NCI-H2227 (cell line): ENCODE measurements around the gene BAIAP3.

ENCODE experiments used
- DNase-seq: peaks from one replicate; lab custom pipeline; 2025; ENCODE audit not compliant: unreplicated experiment; lab: John Stamatoyannopoulos, UW

BAIAP3 gene

DNA sequence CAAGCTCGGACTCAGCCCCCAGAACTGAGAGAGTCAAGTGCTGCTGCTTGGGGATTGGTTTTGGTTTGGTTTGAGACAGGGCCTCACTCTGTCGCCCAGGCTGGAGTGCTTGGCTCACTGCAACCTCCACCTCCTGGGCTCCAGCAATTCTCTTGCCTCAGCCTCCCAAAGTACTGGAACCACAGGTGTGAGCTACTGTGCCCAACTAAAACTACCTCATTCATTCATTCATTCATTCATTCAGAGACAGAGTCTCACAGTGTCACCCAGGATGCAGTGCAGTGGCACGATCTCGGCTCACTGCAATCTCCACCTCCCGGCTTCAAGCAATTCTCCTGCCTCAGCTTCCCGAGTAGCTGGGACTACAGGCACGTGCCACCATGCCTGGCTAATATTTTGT is 56.3 kb downstream of the BAIAP3 start:
- no peak for DNase-seq

- no peak for DNase-seq
Observed at GRCh38 chr16:1390239-1390779, 56.9 kb downstream of the BAIAP3 start.

DNA sequence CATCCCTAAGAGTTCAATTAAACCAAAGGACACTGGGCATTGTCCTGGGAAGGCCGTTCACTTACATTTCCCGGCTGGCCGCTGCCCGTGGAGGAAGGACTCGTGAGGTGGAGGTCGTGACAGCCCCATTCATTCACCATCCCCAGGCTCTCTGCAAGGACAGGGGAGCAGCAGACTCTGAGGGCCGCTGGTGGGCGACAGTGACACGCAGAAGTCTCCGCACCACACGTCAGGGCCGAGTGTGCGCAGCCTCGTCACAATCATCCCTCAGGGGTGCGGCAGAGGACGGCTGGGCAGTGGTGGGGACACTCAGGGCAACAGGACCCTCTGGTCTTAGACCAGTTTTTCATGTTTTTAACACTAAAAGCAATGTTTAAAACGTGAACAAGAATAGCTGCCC is 59.4 kb downstream of the BAIAP3 start:
- DNase-seq, result no peak

GRCh38 chr16:1393613-1394176 is 60.2 kb downstream of the BAIAP3 start:
- DNase-seq, result no peak

DNA sequence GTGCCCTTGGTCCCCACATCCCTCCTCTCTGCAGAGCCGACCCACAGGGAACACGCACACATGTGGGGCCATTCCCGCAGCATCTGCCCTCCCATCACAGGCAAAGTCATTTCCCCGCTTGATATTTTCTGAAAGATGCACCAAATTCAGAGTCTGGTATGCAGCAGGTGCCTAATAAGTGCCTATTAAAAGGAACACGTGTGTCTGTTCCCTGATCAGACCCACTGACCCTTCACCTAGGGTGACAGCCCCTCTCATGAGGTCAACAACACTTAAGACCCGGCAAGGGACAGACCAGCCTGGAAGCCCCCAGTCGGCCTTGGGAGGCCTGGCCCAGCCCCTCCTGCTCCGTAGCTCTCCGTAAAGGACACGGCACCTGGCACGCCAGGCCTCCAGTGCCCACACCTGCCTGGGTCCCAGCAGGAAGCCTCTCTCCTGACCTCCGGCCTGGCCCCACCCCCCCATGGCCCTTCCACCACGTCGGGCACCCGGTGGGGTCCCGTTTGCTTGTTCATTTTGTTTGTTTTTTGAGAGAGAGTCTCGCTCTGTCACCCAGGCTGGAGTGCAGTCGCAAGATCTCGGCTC is 61.0 kb downstream of the BAIAP3 start:
- DNase-seq, result no peak

DNA sequence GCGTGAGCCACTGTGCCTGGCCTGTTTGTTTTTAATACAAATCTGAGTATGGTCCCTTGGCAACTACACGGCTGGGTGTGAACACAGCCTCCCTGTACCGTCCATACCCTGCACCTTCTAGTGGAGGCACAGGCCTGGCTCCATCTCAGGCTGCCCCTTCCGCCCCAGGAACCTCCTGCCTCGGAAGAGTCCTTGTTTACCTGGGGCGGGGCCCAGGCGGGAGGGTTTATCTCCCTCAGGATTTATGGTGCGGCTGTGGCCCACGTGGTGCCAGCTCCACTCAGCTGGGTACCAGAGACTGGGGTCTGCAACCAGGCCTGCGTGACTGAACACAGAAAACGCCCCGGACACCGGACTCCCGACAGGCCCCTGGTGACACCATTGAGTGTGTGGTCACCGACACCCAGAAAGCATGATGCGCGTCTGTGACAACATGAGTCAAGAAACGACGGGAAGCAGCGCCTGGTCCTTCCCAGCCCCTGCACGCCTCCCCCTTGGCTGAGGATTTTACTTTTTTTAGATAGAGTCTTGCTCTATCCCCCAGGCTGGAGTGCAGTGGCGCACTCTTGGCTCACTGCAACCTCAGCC is 62.1 kb downstream of the BAIAP3 start:
- no peak for DNase-seq

DNA sequence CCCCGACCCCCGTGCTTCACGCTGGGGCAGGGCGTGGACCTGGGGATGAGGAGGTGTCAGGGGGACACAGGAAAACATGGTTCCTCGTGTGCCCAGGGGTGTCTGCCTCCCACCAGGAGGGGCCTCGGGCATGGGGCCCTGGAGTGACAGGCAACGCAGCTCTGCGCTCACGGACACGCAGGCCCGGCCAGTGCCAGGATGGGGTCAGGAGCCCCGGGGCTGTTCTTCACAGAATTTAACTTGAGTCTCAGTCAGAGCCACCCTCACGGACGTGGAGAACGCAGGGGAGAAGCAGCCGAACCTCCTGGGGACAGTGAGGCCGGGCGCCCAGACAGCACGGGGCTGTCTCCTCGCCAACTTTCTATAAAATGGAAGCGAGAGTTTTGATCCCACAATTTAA is 64.3 kb downstream of the BAIAP3 start:
- DNase-seq, result no peak

GRCh38 chr16:1398351-1398750 is 64.9 kb downstream of the BAIAP3 start:
- no peak for DNase-seq
